BLaER1 (cell line): ENCODE data around the gene PRLH.

Experiments
- H3K27ac ChIP-seq: shearing (Covaris generic); formaldehyde crosslinking; 2 replicates; pipeline ENCODE4 v1.8.1; 2022
- H3K27me3 ChIP-seq: shearing (Covaris generic); formaldehyde crosslinking; 2 replicates; pipeline ENCODE4 v1.8.1; 2022
- H3K36me3 ChIP-seq: shearing (Covaris generic); formaldehyde crosslinking; 2 replicates; pipeline ENCODE4 v1.8.1; 2022
- H3K4me1 ChIP-seq: shearing (Covaris generic); formaldehyde crosslinking; 2 replicates; pipeline ENCODE4 v1.8.1; 2022
- H3K4me2 ChIP-seq: shearing (Covaris generic); formaldehyde crosslinking; 2 replicates; pipeline ENCODE4 v1.8.1; 2022
- H3K4me3 ChIP-seq: shearing (Covaris generic); formaldehyde crosslinking; 2 replicates; pipeline ENCODE4 v1.8.1; 2022
- H3K9ac ChIP-seq: shearing (Covaris generic); formaldehyde crosslinking; 2 replicates; pipeline ENCODE4 v1.8.1; 2022
- H3K9me3 ChIP-seq: shearing (Covaris generic); formaldehyde crosslinking; 2 replicates; pipeline ENCODE4 v1.8.1; 2022
- H4K20me1 ChIP-seq: shearing (Covaris generic); formaldehyde crosslinking; 2 replicates; pipeline ENCODE4 v1.8.1; 2022
- Cebpa-rat ChIP-seq: shearing (Covaris generic); IDR thresholded peaks from 2 replicates; pipeline ENCODE4 v1.8.1; 2022

Gene PRLH

DNA sequence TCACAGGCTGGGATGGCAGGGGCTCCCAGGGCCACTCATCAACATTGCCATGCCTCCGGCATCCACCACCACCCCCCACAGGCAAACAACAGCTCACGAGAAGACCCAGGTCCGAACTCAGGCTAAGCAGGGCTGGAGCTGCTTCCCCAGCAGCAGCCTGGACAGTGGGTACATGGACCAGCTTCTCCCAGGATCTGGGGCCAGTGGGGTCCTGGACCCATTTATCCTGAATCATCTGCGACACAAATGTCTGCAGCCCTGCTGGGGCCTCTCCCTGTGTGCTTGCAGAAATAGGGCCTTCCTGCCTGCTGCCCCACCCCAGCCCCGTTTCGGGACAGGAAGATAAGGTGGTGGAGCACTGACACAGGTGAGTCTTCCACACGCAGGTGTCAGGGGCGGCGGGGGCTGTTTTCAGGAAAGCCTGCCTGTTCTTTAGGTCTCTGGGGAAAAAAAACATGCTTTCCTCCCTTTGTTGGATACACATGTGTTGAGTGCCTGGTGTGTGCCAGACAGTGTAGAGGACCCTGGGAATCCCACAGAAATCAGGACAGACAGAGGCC lies 4.5 kb downstream of the PRLH start:
- Histone ChIP-seq H3K27ac (no peak overlapping the region), H4K20me1 (peaks cover 28% of the 10 kb centered on the region; the same call in 1 of the 2 replicates), H3K9me3 (no peaks in the 10 kb centered on the region), H3K4me1 (peaks cover 55% of the 10 kb centered on the region), H3K27me3 (no peaks in the 10 kb centered on the region), H3K4me3 (no peak overlapping the region), H3K36me3 (peaks cover 23% of the 10 kb centered on the region), H3K9ac (no peak overlapping the region), H3K4me2 (no peak overlapping the region)
- TF ChIP-seq Cebpa-rat = no peak

DNA sequence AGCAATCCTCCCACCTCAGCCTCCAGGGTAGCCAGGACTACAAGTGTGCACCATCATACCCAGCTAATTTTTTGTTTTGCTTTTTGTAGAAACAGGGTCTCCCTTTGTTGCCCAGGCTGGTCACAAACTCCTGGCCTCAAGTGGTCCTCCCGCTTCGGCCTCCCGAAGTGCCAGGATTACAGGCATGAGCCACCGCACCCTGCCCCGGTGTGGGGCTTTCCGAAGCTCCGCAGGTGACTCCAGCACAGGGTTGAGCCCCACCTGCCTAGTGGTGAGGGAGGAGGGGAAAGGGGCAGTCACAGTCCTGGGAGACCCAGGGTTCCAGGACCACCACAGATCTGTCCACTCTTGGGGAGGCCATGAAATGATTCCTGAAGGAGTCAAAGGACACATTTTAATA lies 5.2 kb downstream of the PRLH start:
- Histone ChIP-seq H3K36me3 (peaks cover 30% of the 10 kb centered on the region), H4K20me1 (peaks cover 34% of the 10 kb centered on the region; the same call in 1 of the 2 replicates), H3K4me1 (peaks cover 60% of the 10 kb centered on the region), H3K27me3 (no peaks in the 10 kb centered on the region), H3K4me3 (no peak overlapping the region), H3K4me2 (peak overlapping the region; percentile 20), H3K9me3 (no peaks in the 10 kb centered on the region), H3K9ac (no peak overlapping the region), H3K27ac (no peak overlapping the region)
- TF ChIP-seq Cebpa-rat = no peak

DNA sequence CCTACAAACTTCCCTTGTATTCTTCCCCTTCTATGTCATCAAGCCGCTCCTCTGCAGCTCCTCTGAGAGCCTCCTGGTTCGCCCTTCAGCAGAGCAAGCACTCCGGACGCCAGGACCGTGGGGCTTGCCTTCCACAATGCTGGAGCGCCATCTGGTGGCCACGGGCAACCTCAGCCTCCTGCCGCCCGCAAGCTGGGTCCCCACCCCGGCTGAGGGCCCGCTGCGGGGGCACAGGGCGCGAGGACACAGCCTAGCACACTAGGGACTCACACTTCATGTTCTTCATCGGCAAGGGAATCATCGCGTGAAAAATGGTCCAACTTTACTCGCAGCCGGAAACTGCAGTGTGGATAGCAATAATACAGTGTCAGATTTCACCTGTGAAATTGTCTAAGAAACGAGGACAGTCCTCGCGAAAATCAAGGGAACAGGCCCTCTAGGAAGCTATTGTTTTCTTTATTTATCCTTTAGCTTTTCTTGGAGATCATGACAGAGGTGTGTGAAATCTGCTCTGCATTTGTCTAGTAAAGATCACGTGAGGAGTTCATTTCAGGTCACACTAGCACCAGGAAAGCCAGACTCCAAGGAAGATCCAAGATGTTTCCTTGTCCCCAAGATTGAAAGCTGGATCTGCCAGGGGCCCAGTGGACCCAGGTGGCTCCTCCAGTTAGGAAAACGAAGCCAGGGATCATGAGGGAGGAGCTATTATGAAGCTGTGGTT lies 5.8 kb downstream of the PRLH start:
- H3K27me3 ChIP-seq = no peaks in the 10 kb centered on the region
- peaks cover 37% of the 10 kb centered on the region for H3K36me3 ChIP-seq
- TF ChIP-seq Cebpa-rat = no peak
- no peaks in the 10 kb centered on the region for H3K9me3 ChIP-seq
- no peak overlapping the region; the same call in 1 of the 2 replicates for H3K27ac ChIP-seq
- peak overlapping the region; percentile 20 for H3K4me2 ChIP-seq
- no peak overlapping the region for H3K4me3 ChIP-seq
- H3K9ac ChIP-seq = 0 out of 2 replicates have a peak overlapping the region, but pooled peaks have one; percentile 7
- H3K4me1 ChIP-seq = peaks cover 53% of the 10 kb centered on the region
- peaks cover 34% of the 10 kb centered on the region; the same call in 1 of the 2 replicates for H4K20me1 ChIP-seq

DNA sequence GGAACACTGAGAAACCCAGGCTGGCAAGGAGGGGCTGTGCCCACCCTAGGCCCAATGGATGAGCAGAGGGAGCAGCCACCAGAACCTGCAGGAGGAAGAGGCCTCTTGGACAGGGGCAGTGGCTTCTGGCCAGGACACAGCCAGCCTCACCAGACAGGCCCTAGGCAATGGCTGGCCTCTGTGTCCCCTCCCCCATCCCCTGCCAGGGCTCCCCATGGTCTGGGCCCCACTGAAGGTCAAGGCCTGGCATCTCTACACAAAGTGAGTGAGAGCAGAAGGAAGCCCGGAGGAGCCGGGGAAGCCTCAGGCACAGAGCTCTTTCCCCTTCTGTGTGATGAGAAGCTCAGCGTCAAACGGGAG lies 6.3 kb downstream of the PRLH start:
- Histone ChIP-seq H4K20me1 (peaks cover 37% of the 10 kb centered on the region; the same call in 1 of the 2 replicates), H3K9ac (no peak overlapping the region), H3K36me3 (peaks cover 42% of the 10 kb centered on the region), H3K27me3 (no peaks in the 10 kb centered on the region), H3K4me3 (no peak overlapping the region), H3K4me2 (peak overlapping the region; percentile 20; the same call in 1 of the 2 replicates), H3K9me3 (no peaks in the 10 kb centered on the region), H3K4me1 (peaks cover 51% of the 10 kb centered on the region), H3K27ac (no peak overlapping the region; the same call in 1 of the 2 replicates)
- no peak for TF ChIP-seq Cebpa-rat

DNA sequence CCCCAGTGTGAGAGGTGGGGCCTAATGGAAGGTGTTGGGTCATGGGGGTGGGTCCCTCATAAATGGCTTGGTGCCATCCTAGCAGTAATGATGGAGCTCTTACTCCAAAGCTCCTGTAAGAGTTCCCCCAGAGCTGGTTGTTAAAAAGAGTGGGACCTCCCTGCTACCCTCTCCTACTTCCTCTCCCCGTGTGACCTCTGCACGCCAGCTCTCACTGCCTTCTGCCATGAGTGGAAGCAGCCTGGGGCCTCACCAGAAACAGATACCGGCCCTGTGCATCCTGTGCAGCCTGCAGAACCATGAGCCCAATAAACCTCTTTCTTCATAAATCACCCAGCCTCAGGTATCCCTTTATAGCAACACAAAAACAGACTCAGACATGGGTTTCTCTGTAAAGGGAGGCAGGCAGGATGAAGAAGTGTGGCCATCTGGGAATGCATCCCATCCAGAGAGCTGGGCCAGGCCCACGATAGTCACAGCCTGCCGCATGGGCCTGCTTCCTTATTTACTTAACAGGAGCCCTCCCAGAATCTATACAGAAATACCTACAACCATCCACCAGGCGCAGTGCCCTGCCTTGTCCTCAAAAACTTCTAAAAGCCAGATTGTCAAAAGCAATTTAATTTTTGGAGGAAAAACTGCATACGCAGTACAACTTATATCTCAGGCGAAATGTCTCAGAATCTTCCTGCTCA lies 7.5 kb downstream of the PRLH start:
- peaks cover 51% of the 10 kb centered on the region for H3K4me1 ChIP-seq
- H3K27ac ChIP-seq = peak overlapping the region; percentile 48; the same call in 1 of the 2 replicates
- no peaks in the 10 kb centered on the region for H3K27me3 ChIP-seq
- H3K36me3 ChIP-seq = peaks cover 54% of the 10 kb centered on the region
- no peak overlapping the region for H3K4me3 ChIP-seq
- no peak for TF ChIP-seq Cebpa-rat
- 0 out of 2 replicates have a peak overlapping the region, but pooled peaks have one; percentile 7 for H3K9ac ChIP-seq
- H3K4me2 ChIP-seq = peak overlapping the region; percentile 30
- H3K9me3 ChIP-seq = no peaks in the 10 kb centered on the region
- peaks cover 47% of the 10 kb centered on the region; the same call in 1 of the 2 replicates for H4K20me1 ChIP-seq

DNA sequence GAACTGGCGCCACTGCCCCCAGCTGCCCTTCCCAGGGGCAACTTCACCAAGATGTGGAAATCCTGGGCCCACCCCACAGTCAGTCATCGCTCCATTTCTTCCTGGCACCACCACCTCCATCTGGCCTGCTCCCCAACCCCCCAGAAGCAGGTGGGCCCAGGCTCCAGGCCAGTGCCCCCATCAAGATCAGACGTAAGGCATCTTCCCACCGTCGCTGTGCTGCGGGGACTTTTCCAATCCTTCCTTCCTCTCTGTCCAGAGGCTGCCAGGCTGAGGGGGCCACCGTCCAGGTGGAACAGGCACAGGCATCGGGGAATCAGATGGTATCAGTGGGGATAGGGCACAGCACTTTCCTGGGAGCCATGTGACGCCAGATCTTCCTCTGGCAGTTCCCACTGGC lies 8.1 kb downstream of the PRLH start:
- Histone ChIP-seq H3K9me3 (no peaks in the 10 kb centered on the region), H3K27me3 (no peaks in the 10 kb centered on the region), H3K27ac (peak overlapping the region; percentile 48), H3K36me3 (peaks cover 59% of the 10 kb centered on the region), H3K4me3 (no peak overlapping the region), H3K4me1 (peaks cover 54% of the 10 kb centered on the region), H4K20me1 (peaks cover 53% of the 10 kb centered on the region; the same call in 1 of the 2 replicates), H3K4me2 (peak overlapping the region; percentile 30), H3K9ac (peak overlapping the region; percentile 7; the same call in 1 of the 2 replicates)
- no peak for TF ChIP-seq Cebpa-rat

DNA sequence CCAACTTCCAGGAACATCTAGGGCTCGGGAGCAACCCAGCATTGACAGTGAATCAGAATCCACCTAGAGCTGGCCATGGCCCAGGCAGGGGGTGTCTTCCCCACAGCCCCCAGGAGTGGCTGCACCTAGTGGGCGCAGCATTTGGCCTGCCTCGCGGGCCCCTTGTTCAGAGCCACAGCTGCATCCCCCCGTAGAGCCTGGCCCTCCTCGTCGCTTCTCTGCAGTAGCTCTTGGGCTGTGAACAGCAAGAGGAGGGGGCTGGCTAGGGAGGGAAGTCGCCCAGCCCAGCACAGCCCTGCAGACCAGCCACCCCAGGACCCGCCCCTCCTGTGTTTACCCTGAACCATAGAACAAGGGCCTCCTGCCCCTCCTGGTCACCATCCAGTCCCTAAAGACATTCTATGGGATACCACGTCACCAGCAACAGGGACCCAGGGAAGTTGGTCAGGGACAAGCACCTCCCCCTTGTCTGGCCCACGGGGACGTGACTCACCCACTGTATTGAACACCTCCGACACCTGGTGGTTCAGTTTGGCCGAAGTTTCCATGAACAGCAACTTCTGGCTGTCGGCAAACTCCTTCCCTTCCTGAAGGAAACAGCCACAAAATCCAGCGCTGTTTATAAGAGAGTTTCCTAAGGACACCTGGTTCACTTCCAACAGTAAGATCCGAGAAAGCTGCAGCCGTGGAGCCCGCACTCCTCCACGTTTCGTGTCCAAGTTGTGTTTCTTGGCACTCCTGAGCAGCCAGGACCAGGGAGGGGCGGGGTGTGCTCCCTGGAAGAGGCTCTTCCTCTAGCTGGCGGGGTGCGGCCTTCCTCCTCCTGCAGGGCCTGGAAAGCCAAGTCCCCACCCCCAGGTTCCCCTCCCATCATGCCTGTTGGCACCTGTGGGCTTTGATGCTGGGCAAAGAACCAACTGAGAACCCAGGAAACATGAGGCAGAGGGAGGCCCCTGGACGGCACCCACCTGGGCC lies 8.8 kb downstream of the PRLH start:
- Histone ChIP-seq H3K4me1 (peaks cover 61% of the 10 kb centered on the region), H3K36me3 (peaks cover 67% of the 10 kb centered on the region), H4K20me1 (peaks cover 57% of the 10 kb centered on the region; the same call in 1 of the 2 replicates), H3K4me3 (no peak overlapping the region), H3K9me3 (no peaks in the 10 kb centered on the region), H3K27me3 (no peaks in the 10 kb centered on the region), H3K27ac (peak overlapping the region; percentile 48), H3K9ac (peak overlapping the region; percentile 7; the same call in 1 of the 2 replicates), H3K4me2 (peak overlapping the region; percentile 30)
- no peak for TF ChIP-seq Cebpa-rat

DNA sequence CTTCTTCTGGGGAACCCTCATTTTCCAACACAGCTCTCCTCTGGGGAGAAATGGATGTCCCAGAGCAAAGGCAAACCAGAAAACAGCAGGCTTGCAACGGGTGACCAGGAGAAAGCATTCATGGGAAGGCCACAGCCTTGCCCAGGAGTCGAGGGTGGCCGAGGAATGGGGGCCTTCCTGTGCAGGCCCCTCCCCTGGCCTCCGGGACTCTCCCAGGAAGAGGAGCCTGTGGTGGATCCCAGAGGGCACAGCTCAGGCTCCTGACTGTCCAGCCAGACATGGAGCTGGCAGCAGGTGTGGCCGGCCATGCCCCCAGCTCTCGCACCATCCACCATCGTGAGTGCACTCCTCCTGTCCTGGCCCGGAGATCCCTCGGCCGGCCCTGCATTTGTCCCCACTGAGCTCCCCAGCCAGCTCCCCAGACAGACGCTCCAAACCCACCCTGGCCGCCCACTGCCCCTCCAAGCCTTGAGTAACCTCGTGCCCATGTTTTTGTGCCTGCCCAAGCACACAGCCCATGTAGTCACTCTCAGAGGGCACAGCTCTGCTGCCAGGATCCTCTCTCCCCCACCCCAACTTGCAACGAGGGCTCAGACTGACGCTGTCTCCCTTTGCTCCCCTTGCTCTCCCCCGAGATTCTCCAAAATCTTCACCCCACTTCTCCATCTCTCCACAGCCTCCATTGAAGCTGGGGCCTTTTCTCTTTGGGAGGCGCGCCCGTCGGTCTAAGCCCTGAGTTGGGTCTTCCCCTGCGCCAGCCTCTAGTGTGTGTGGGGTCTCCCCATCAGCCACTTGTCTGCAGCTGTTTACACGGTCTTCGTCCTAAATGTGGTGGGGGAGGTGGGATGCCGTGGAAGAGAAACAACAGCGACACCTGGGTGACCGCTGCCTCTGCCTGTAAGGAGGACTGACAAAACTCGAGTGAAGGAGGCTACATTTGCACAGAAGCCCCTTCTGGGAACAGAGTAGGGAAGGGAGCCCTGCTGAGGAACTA lies 9.8 kb downstream of the PRLH start:
- no peak overlapping the region for H3K9ac ChIP-seq
- TF ChIP-seq Cebpa-rat = no peak
- peaks cover 62% of the 10 kb centered on the region; the same call in 1 of the 2 replicates for H4K20me1 ChIP-seq
- peaks cover 76% of the 10 kb centered on the region for H3K36me3 ChIP-seq
- H3K9me3 ChIP-seq = no peaks in the 10 kb centered on the region
- peak overlapping the region; percentile 30; the same call in 1 of the 2 replicates for H3K4me2 ChIP-seq
- H3K27ac ChIP-seq = peak overlapping the region; percentile 12; the same call in 1 of the 2 replicates
- H3K4me1 ChIP-seq = peaks cover 58% of the 10 kb centered on the region
- no peak overlapping the region for H3K4me3 ChIP-seq
- H3K27me3 ChIP-seq = no peaks in the 10 kb centered on the region
